Endothelial cell of umbilical vein (primary cell): ENCODE results near the gene STYK1.

Experiments used
- EZH2 ChIP-seq: IDR thresholded peaks from 2 replicates; pipeline ENCODE4 v1.6.1; 2012; ENCODE audit warnings: borderline replicate concordance, low read depth, mild to moderate bottlenecking, moderate library complexity, low read length, inconsistent platforms; ENCODE audit not compliant: severe bottlenecking
- FOS ChIP-seq: IDR thresholded peaks from 2 replicates; pipeline ENCODE4 v1.6.1; 2011; ENCODE audit warnings: mild to moderate bottlenecking, low read length, moderate library complexity, borderline replicate concordance; ENCODE audit not compliant: insufficient read depth
- GATA2 ChIP-seq: IDR thresholded peaks from 2 replicates; pipeline ENCODE4 v1.7.0; 2011; ENCODE audit warnings: low read depth, mild to moderate bottlenecking, moderate library complexity, mixed read lengths, low read length; ENCODE audit not compliant: insufficient read length, insufficient read depth
- JUN ChIP-seq: IDR thresholded peaks from 2 replicates; pipeline ENCODE4 v1.6.1; 2011; ENCODE audit warnings: borderline replicate concordance, low read depth; ENCODE audit not compliant: insufficient read length, insufficient read depth
- POLR2A ChIP-seq: IDR thresholded peaks from 2 replicates; pipeline ENCODE4 v1.6.1; 2012; ENCODE audit warnings: low read depth, mild to moderate bottlenecking, control low read depth, low read length
- POLR2AphosphoS5 ChIP-seq: IDR thresholded peaks from 2 replicates; pipeline ENCODE4 v1.6.1; 2012; ENCODE audit warnings: low read depth, mild to moderate bottlenecking, control low read depth, low read length, moderate library complexity; ENCODE audit not compliant: insufficient read depth
- TF ChIP-seq, protein P1 (sequence below), 2 donors: IDR thresholded peaks; 1 replicate in 1 of 2; 2 replicates in 1 of 2; pipeline ENCODE4 v1.5.1; 2011; ENCODE audit warnings: low read length in 2 of 2, mild to moderate bottlenecking in 2 of 2, moderate library complexity in 2 of 2, control low read depth in 1 of 2, inconsistent platforms in 1 of 2, low read depth in 1 of 2; ENCODE audit not compliant: insufficient read depth in 1 of 2; ENCODE audit errors: extremely low read depth in 1 of 2

DNA sequence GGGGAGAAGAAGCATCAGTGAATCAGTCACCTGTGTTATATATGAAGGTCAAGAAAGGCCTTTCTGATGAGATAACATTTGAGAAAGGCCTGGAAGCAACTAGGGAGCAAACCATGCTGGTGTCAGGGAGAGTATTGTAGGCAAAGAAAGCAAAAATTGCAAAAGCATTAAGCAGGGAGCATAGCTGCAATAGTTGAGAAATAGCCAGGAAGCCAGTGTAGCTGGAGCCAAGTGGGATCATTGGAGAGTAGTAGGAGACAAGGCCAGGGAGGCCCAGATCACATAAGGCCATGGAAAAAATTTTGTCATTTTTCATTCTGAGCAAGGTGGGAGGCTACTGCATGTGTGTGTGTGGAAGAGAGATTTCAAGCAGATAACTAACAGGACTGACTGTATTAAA is 41.6 kb downstream of the STYK1 start:
- TF ChIP-seq, protein P1, sequence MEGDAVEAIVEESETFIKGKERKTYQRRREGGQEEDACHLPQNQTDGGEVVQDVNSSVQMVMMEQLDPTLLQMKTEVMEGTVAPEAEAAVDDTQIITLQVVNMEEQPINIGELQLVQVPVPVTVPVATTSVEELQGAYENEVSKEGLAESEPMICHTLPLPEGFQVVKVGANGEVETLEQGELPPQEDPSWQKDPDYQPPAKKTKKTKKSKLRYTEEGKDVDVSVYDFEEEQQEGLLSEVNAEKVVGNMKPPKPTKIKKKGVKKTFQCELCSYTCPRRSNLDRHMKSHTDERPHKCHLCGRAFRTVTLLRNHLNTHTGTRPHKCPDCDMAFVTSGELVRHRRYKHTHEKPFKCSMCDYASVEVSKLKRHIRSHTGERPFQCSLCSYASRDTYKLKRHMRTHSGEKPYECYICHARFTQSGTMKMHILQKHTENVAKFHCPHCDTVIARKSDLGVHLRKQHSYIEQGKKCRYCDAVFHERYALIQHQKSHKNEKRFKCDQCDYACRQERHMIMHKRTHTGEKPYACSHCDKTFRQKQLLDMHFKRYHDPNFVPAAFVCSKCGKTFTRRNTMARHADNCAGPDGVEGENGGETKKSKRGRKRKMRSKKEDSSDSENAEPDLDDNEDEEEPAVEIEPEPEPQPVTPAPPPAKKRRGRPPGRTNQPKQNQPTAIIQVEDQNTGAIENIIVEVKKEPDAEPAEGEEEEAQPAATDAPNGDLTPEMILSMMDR (IDR thresholded peaks at IDR 0.05; ENCODE audit: extremely low read depth in 1 of 2, insufficient read depth in 1 of 2, low read depth in 1 of 2, low read length in 2 of 2), result no peak
- TF ChIP-seq POLR2A, result no peak
- TF ChIP-seq EZH2, result no peak
- no peak for TF ChIP-seq GATA2
- TF ChIP-seq POLR2AphosphoS5, result no peak
- TF ChIP-seq FOS, result no peak
- no peak for TF ChIP-seq JUN
